K562 (cell line): Measurements from ENCODE around the gene RIC8B. TPM values are rescaled to one million over a fixed set of nuclear protein-coding genes. Genes with fewer than 3 reads are reported as not detected.
A peak's percentile ranks its signal among the peaks of the same experiment; 100 is the strongest.

Experiments
- ATAC-seq: fragments of 200-7000 bp; cut with Tn5 transposase; 3 replicates; pipeline ENCODE4 v1.9.1; 2020; ENCODE audit warnings: moderate library complexity
- BruUV-seq: library from RNA; stranded (reverse); fragments of 400-500 nt; replicated peaks from 2 replicates; lab custom pipeline; 2021; lab: Mats Ljungman, UMichigan
- CTCF ChIA-PET: fragments of 300-600 bp; formaldehyde crosslinking; extraction: SDS; loops from one replicate; lab custom pipeline; 2021; ENCODE audit warnings: low intra/inter-chr PET ratio; lab: Yijun Ruan, JAX
- POLR2A ChIA-PET: fragments of 300-600, 350-650 bp; sonication (Branson Sonifier 250); formaldehyde crosslinking; extraction: SDS; loops from one replicate; lab custom pipeline; 2021; ENCODE audit warnings: antibody characterized with exemption, inconsistent platforms; lab: Yijun Ruan, JAX
- DNase-seq, 4 experiments: peaks; one replicate each; pipeline versions ENCODE4 v3.0.0 to v3.0.0-alpha.2; 2011 to 2018; ENCODE audit warnings: low spot score in 3 of 4, mixed read lengths in 3 of 4; ENCODE audit errors: extremely low read depth in 1 of 4
- FAIRE-seq: peaks from 2 replicates; lab custom pipeline; 2011; peaks lifted over from hg19 to GRCh38; lab: Jason Lieb, UNC
- H2AFZ ChIP-seq: 2 replicates; pipeline ENCODE4 v1.6.0; 2011; ENCODE audit warnings: low read depth, low read length, control low read depth, inconsistent platforms
- H3K27ac ChIP-seq: fragments of 200-600 bp; 3 replicates; pipeline ENCODE4 v1.8.0; 2011; ENCODE audit warnings: low read depth, mild to moderate bottlenecking, control low read depth, inconsistent platforms, low read length, moderate library complexity, mixed read lengths; ENCODE audit errors: extremely low read depth
- H3K27me3 ChIP-seq, 2 experiments: fragments of 300-600 bp in 1 of 2; 2 replicates in 1 of 2; 3 replicates in 1 of 2; pipeline versions ENCODE4 v1.6.0 to v1.8.0; 2011; ENCODE audit warnings: inconsistent platforms in 2 of 2, low read length in 2 of 2, mild to moderate bottlenecking in 1 of 2, mixed read lengths in 1 of 2, moderate library complexity in 1 of 2; ENCODE audit not compliant: control insufficient read depth in 2 of 2, insufficient read depth in 2 of 2
- H3K36me3 ChIP-seq: fragments of 300-600 bp; 3 replicates; pipeline ENCODE4 v1.8.0; 2011; ENCODE audit warnings: mild to moderate bottlenecking, low read length, inconsistent platforms; ENCODE audit not compliant: control insufficient read depth, insufficient read depth
- H3K4me1 ChIP-seq, 2 experiments: fragments of 200-600 bp in 1 of 2; replicated peaks in 1 of 2; 2 replicates in 1 of 2; 3 replicates in 1 of 2; pipeline versions ENCODE4 v1.5.1 to v1.8.0; 2011; ENCODE audit warnings: inconsistent platforms in 2 of 2, low read length in 2 of 2, mild to moderate bottlenecking in 1 of 2, mixed read lengths in 1 of 2, moderate library complexity in 1 of 2; ENCODE audit not compliant: control insufficient read depth in 2 of 2, insufficient read depth in 2 of 2
- H3K4me2 ChIP-seq: 2 replicates; pipeline ENCODE4 v1.6.1; 2011; ENCODE audit warnings: low read length, control low read depth, inconsistent platforms, mixed read lengths; ENCODE audit not compliant: insufficient read depth
- H3K4me3 ChIP-seq: fragments of 200-600 bp; sonication (generic), shearing (Covaris generic); 2 replicates; pipeline ENCODE4 v1.5.1; 2016; ENCODE audit warnings: control low read depth, inconsistent platforms
- H3K79me2 ChIP-seq: fragments of 200-600 bp; 3 replicates; pipeline ENCODE4 v1.8.0; 2011; ENCODE audit warnings: low read length, inconsistent platforms; ENCODE audit not compliant: control insufficient read depth, insufficient read depth
- H3K9ac ChIP-seq, 2 experiments: 2 replicates each; pipeline versions ENCODE4 v1.6.0 to v1.6.1; 2011; ENCODE audit warnings: low read depth in 2 of 2, low read length in 2 of 2, control low read depth in 1 of 2, inconsistent platforms in 1 of 2, mild to moderate bottlenecking in 1 of 2, mixed read lengths in 1 of 2; ENCODE audit not compliant: insufficient read depth in 1 of 2
- H3K9me1 ChIP-seq: one replicate; pipeline ENCODE4 v1.6.0; 2011; ENCODE audit warnings: inconsistent platforms, mild to moderate bottlenecking, low read length, moderate library complexity; ENCODE audit not compliant: control insufficient read depth, insufficient read depth
- H3K9me3 ChIP-seq: replicated peaks from 2 replicates; pipeline ENCODE4 v1.5.1; 2011; ENCODE audit warnings: low read depth, low read length, inconsistent platforms; ENCODE audit not compliant: control insufficient read depth, insufficient read depth
- H4K20me1 ChIP-seq: replicated peaks from 2 replicates; pipeline ENCODE4 v1.6.1; 2011; ENCODE audit warnings: low read length, inconsistent platforms, mixed read lengths; ENCODE audit not compliant: control insufficient read depth, insufficient read depth
- CBFA2T3 ChIP-seq: fragments of 450-650 bp; IDR thresholded peaks from 2 replicates; pipeline ENCODE4 v1.6.1; 2017
- EGR1 ChIP-seq: fragments of 450-650 bp; conservative IDR thresholded peaks from 2 replicates; pipeline ENCODE4 v1.6.1; 2017; ENCODE audit warnings: mild to moderate bottlenecking
- KDM1A ChIP-seq, 2 experiments: fragments of 450-650 bp; IDR thresholded peaks; 2 replicates each; pipeline ENCODE4 v1.6.1; 2016; ENCODE audit warnings: mild to moderate bottlenecking in 2 of 2
- MYC ChIP-seq, 2 experiments: fragments of 250-450 bp in 1 of 2; sonication (Bioruptor Pico) in 1 of 2; IDR thresholded peaks; 2 replicates each; pipeline versions ENCODE4 v1.5.1 to v1.6.1; 2012 to 2021; ENCODE audit warnings: low read depth in 2 of 2, borderline replicate concordance in 1 of 2, improper control_type of control experiment in 1 of 2, low read length in 1 of 2, mild to moderate bottlenecking in 1 of 2, moderate library complexity in 1 of 2
- WGBS: fragments of 100-300 bp; shearing (Covaris generic); methylation state at CpG from one replicate; pipeline ENCODE4 v1.1.6; 2016; ENCODE audit warnings: low coverage, mixed read lengths; ENCODE audit not compliant: insufficient coverage; ENCODE audit errors: missing lambda C conversion rate; 5-methylcytosine and 5-hydroxymethylcytosine counted together
- in situ Hi-C: fragments of 300-500 bp; cut with MboI; formaldehyde crosslinking; loops from 4 replicates; pipeline ENCODE4 v1.15.0; 2018; ENCODE audit warnings: inconsistent platforms, mixed read lengths
- intact Hi-C: fragments of 100-400 bp; cut with micrococcal nuclease; formaldehyde crosslinking; loops from 2 replicates; pipeline ENCODE4 v1.14.2; 2022
- polyA plus RNA-seq, 8 experiments: library from polyadenylated mRNA; depleted of rRNA in 4 of 8; stranded (reverse) in 5 of 8; unstranded in 3 of 8; fragments of >200 nt; fragmentation: Nextera tagmentation in 2 of 8; fragmentation: Illumina TruSeq in 1 of 8; extraction: Ambion mirVana in 2 of 8; extraction: Trizol in 1 of 8; gene quantifications; 2 replicates each; pipeline versions ENCODE4 v1.2.1 to v1.2.3, GENCODE V29; 2011 to 2014; ENCODE audit warnings: inconsistent platforms in 1 of 8, missing spikeins in 1 of 8
- total RNA-seq, 7 experiments: library from RNA; depleted of rRNA in 6 of 7; stranded (reverse); fragments of >200 nt in 6 of 7; fragmentation: Illumina TruSeq in 2 of 7; extraction: Trizol in 2 of 7; gene quantifications; 2 replicates each; pipeline versions ENCODE4 v1.2.1 to v1.2.3, GENCODE V29; 2011 to 2021; ENCODE audit warnings: low replicate concordance in 1 of 7
- TF ChIP-seq, protein P1 (sequence below): fragments of 250-450 bp; sonication (Bioruptor Pico); IDR thresholded peaks from 2 replicates; pipeline ENCODE4 v1.5.0; 2020; ENCODE audit warnings: mild to moderate bottlenecking

The RIC8B gene
- total and polyA plus RNA-seq, 9 of the 15 experiments (the other 6 are each of a cell fraction or from before 2014, with no cell fraction given): 0.92 to 8.1 (median 4.8) TPM

DNA sequence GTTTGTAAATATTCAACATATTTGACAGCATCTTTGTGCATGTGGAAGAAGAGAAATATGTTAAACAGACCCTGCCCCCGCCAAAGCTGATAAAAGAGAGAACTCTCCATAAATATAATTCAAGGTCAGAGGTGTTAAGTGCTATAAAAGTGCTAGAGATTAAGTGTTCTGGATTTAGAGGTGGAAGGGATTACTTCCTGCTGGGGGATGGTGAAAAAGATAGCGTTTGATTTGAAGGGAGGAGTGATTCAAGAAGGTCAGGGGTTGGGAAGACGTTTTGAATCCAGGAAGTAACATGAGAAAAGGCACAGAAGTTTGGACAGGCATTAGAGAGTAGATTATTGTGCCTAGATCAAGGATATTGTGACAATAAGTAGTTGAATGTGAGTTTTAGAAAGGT is 30.2 kb downstream of the RIC8B start:
- CTCF ChIA-PET: no interaction called here
- Histone ChIP-seq H4K20me1 (no peaks in the 10 kb centered on the region), H3K9ac (no peak overlapping the region), H3K9me3 (no peaks in the 10 kb centered on the region), H3K4me1 (no peaks in the 10 kb centered on the region), H3K27ac (no peak overlapping the region), H3K36me3 (peaks cover 5% of the 10 kb centered on the region; the same call in 1 of the 3 replicates), H2AFZ (no peak overlapping the region), H3K27me3 (no peaks in the 10 kb centered on the region), H3K9me1 (no peaks in the 10 kb centered on the region), H3K4me3 (no peak overlapping the region), H3K4me2 (no peak overlapping the region), H3K79me2 (no peaks in the 10 kb centered on the region)
- intact Hi-C loops: no loop called here
- POLR2A ChIA-PET: no interaction called here
- FAIRE-seq (no peak), ATAC-seq (no peak), DNase-seq (no peak)
- TF ChIP-seq KDM1A (IDR thresholded peaks at IDR 0.05): peak; percentile 40 to 64; a peak in 3 of 4 replicates
- TF ChIP-seq EGR1: no peak
- TF ChIP-seq CBFA2T3: 0 out of 2 replicates have a peak, but pooled peaks have one; percentile 19
- TF ChIP-seq MYC (IDR thresholded peaks at IDR 0.05; ENCODE audit: low read depth, low read length): no peak
- no peak for TF ChIP-seq MYC (CRISPR knock-in tag; IDR thresholded peaks at IDR 0.05; ENCODE audit: borderline replicate concordance, low read depth)
- TF ChIP-seq, protein P1, sequence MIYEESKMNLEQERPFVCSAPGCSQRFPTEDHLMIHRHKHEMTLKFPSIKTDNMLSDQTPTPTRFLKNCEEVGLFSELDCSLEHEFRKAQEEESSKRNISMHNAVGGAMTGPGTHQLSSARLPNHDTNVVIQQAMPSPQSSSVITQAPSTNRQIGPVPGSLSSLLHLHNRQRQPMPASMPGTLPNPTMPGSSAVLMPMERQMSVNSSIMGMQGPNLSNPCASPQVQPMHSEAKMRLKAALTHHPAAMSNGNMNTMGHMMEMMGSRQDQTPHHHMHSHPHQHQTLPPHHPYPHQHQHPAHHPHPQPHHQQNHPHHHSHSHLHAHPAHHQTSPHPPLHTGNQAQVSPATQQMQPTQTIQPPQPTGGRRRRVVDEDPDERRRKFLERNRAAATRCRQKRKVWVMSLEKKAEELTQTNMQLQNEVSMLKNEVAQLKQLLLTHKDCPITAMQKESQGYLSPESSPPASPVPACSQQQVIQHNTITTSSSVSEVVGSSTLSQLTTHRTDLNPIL (CRISPR knock-in tag): no peak
- no TSS peak for BruUV-seq
- WGBS: 21% methylated on average over 3 of the region's 3 CpGs
- in situ Hi-C loops: no loop called here
